SHP77 (cell line): ENCODE measurements around the gene CYSTM1.

Source experiments
- DNase-seq, 2 experiments: peaks; one replicate each; lab custom pipeline; 2025; lab: John Stamatoyannopoulos, UW

CYSTM1 gene

DNA sequence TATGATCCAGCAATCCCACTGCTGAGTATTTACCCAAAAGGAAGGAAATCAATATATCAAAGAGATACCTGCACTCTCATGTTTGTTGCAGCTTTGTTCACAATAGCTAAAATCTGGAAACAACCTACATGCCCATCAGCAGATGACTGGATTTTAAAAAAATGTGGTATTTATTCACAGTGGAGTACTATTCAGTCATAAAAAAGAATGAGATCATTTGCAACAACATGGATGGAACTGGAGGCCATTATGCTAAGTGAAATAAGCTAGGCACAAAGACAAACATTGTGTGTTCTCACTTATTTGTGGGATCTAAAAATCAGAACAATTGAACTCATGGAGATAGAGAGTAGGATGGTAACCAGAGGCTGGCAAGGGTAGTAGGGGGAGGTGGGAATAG, 33.1 kb downstream of the CYSTM1 start:
- no peak for DNase-seq

DNA sequence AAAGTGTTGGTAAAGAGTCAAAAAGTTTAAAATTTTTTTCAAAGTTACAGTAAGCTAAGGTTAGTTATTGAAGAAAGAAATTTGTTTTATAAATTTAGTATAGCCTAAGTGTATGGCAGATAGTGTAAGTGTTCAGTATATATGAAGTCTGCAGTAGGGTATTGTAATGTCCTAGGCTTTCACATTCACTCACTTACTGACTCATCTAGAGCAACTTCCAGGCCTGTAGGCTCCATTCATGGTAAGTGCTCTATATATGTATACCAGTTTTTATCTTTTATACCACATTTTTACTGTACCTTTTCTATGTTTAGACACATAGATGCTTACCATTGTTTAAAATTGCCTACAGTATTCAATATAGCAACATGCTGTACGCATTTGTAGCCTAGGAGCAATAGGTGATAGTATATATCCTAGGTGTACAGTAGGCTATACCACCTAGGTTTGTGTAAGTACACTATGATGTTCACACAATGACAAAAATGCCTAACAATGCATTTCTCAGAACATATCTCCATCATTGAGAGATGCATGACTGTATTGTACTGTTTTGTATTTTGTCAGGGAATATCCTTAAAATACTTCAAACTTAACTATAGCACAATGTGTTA, 38.5 kb downstream of the CYSTM1 start:
- no peak for DNase-seq

DNA sequence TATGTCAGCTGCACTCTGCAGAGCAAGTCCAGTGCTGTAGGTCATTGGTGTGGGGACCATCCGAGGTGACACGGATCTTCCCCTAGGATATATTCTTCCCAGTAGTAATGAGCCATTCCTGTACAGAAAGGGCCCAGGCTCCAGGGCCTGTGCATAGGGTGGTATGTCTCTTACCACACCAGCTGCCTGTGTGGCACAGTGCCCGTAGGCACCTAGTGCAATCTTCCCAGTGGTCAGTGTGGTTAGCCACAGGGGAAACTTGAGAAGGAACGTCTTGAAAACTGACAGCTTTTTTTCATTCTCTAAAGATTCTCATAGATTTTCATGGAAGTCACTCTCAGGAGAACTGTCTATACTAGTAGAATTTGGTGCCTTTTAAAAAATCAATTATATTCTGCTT, 39.8 kb downstream of the CYSTM1 start:
- no peak for DNase-seq

DNA sequence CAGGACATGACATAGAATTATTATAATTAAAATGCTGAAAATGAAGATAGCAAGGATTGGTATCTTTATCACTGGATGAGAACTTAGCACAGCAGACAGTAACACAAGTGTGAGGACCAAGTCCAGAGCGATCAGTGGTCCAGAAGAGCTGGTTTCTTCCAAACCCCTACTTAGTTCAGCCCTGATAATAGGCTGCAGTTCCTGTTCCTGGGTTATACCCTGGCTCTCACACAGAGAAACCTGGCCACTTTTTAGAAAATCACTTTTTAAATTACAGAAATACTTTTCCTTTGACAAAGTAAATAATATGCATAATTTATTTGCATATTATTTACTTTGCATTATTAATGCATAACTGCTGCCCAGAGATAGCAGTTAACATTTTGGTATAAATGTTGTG, 40.3 kb downstream of the CYSTM1 start:
- no peak for DNase-seq

DNA sequence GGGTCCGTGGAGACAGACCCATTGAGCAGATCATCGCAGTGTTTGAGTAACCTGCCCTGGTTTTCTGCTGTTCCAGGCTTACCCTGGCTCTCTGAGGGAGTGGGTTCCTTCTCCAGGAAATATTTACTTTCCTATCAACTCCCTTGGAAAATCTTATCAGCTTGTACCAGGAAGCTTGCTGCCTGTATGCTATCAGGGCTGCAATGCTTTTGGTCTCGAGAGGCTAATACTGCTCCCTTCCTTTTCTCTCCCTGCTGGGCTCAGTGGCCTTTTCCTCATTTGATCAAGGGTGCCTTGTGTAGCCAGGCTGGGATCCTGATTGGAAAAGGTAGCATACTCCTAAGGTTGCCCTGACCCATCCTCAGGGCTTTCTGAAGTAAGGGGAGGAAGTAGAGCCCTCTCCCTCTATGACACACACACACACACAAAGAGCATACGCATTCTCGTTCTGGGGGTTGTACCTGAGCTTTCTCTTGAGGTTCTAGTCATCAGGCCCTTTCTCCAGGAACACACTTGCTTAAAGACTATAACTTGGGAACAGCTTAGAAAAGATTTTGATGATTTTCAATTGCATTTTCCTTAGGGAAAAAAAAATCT, 41.6 kb downstream of the CYSTM1 start:
- no peak for DNase-seq

DNA sequence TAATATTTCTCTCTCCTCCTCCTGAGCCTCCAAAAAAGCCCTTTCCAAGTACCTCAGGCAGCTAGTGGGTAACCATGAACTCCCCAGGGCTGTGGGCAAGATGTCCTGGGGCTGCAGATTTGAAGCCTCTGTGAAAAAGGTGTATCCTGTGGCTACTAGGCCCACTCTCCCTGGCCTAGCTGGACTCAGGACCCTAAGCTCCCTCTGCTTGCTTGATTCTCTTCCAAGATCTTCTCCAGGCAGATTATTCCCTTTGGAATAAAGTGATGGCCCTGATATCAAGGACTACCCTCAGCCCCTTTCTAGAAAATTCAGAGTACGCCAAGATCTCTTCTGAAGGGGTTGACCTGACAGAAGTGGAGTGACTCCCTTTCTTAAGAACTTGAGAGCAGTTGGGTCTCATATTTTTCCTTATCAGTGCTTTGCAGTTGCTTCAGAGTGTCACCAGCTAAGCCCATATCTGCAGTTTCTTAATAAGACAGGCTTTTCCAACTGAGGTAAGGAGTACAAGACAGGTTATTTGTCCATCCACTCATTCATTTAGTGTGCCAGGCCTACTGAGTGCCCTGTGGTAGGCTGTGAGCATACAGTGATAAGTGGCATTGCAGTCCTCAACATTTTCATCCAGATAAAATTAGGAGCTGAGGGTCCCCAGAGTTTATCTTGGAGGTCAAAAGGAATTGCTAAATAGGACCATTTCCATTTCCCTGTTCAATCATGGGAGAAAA, 42.5 kb downstream of the CYSTM1 start:
- no peak for DNase-seq

DNA sequence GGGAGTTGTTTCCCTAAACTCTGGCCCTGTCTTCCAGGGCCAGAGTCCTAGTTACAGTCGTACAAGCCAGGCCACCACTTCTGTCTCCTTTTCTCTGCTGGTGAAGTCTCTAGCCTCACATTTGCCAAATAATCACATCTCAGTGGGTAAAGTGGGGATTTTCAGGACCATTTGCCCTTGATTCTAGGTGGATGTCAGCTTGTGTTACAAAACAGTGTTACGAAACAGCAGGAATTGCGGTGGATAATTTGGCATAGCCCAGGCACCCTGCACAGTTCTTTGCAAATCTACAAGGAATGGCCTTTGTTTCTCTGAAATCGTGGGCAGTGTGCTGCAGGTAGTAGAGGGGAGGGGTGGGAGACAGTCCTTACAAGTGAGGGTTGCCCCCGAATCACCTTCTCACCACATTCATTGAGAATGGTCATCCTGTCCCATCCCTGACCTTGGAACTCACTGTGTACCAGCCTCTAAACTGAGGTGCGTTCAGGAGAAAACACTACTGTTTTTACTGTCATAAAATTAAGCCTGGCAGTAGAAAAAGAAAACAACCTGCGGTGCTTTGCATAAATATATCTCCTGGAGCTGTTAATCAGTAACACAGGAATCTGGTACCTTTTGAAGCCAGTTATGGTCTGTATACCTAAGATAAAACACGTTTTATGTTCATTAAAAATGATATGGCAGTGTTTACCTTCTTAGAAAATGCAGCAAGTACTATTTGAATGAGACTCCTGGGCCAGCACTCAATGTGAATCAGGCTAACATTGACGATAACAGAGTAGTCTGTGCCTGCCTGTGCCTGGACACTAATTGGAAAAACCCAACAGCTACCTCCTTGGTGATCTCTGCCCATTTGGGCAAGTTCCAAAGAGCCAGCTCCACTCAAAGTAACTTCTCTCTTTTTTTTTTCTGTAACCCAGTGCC, 44.3 kb downstream of the CYSTM1 start:
- no peak for DNase-seq

DNA sequence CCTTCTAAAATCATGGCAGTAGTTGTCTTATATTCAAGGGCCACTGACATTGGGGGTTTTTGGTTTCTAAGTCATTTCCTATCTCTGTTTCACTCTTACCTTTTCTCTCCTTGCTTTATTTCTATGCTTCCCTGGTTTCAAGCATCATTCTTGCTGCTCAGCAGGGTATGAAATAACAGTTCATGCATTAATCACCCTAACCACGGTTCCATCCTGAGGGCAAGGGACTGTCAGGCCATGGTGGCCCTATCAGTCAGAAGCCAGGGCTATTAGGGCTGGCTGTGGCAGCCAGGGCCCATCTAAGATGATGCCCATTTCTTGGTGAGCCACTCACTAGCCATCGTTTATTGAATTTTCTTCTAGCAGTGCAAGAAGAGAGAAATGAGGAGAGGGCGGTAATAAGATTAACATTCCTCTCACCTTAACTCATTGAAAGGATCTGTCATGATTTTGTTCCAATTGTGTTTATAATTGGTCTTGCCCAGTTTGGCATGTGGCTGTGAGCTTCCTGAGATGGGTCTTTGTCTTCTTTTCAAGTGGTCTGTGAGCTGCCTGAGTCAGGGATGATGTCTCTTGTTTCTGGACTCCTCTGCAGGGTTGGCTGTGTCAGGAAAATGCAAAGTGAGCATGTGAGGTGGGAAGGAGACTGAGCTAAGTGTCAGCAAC, 45.2 kb downstream of the CYSTM1 start:
- no peak for DNase-seq

DNA sequence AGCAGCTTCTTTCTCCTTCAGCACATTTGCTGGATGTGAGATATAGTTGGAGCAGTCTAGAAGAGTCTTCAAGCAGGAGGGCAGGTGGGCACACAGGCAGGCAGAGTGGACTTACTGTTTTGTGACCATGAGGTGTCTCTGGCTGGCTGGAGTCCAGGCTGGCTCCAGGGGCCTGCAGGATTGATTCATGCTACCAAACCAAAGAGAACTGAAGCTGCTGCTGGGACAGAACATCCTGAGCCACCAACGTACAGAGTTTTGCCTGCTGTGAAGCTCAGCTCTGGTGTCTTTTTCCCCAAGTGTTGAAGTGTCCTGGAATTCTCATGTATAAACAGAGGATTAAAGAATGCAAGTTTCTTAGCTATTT, 45.7 kb downstream of the CYSTM1 start:
- DNase-seq = no peak

DNA sequence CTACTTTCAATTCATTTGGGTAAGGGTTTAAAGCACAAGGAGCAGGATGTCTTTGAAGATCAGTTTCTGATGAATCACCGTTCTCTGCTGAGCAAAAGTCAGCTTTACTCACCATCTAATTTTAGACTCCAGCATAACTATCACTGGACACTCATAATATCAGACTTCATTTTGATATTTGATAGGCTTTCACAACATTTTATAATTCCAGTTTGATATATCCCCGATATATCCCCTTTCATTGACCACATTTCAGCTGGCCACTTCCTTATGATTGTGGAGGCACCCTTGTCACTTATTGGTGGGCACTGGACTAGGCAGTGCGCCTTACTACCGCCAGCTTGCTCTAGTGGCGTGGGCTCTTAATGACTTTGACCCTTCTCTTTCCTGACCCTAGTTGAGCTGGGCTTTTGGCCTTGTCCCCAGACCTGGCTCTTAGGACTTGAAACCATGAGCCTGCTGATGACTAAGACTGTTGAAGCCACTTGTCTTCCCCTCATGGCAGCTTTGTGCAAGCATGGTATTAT, 46.8 kb downstream of the CYSTM1 start:
- DNase-seq = no peak

DNA sequence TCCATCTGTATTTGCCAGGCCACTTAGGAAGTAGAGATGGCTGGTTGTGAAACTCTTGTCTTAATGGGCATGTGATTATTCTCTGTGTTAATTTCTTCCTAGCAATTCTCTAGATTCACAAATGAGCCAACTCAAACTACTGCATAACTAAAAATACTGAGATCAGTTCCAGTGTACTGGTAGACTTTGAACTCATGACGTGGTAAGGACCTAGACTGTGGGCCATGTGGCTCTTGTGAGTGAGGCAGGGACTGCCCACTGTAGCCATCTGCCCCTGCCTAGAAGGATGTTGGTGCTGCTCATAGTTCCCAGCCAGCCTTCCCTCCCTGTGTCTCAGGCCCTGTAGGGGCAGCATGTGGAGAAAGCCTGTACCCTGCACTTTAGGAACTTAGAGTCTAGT, 47.4 kb downstream of the CYSTM1 start:
- no peak for DNase-seq

DNA sequence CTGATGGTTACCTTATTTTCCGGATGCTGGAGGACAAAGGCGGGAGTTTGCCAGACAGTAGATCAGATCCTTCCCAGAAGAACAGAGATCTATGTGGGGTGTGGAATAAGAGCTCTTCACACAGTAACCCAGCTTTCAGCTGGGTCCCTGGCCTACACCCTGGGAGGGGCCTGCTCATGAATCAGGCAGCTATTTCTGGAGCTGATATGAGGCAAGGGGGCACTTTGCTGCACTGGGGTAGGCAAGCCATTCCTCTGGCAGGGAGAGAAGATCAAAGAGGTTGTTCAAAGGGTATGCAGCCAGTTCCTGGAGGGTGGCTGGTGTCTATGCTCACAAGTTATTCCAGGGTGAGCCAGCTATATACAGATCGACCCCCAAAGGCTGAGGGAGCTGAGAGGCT, 48.6 kb downstream of the CYSTM1 start:
- no peak for DNase-seq

DNA sequence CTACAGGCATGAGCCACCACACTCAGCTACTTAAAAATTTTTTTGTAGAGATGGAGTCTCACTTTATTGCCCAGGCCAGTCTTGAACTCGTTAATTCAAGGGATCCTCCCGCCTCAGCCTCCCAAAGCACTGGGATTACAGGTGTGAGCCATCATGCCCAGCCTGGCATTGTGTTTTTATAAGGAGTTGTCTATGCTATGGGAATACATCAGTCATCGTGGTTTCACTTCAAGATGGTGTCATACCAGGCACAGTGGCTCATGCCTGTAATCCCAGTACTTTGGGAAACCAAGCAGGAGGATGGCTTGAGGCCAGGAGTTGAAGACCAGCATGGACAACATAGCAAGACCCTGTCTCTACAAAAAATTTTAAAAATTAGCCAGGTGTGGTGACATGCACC, 49.7 kb downstream of the CYSTM1 start:
- DNase-seq = no peak

DNA sequence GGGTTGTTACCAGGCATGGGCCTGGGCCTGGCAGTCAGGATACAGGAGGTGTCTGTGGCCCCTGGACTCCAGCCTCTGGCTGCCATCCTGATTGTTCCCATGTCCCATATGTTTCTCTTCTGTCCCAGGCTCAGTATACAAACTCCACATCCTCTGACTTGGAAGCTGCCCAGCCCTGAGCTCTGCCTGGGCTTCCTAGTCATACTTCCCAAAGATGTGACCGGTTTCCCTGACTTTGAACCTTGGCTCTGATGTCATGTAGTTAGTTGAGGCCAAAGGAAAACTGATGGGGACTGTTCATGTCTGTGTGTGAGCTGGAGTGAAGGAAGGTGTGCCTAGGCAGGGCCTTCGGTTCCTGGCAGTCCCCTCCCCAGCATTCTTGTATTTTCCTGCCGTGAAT, 50.4 kb downstream of the CYSTM1 start:
- DNase-seq = no peak

DNA sequence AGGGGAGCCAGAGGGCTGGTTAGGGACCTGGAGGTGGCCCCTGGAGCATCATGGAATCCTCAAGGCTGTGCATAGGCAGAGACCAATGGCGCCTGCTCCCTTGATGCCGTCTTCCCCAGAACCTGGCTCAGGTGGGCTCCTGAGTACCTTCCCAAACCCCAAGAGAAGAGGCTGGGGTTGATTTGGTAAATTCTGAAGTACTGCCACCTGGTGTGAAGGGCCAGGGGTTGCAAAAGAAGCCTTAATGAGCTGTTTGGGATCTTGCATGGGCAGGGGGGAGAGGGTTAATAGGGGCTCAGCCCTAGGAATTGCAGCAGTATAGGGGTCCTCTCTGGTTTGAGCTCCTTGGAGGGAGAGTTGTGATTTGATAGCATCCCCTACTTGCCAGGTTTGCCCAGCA, 52.1 kb downstream of the CYSTM1 start:
- no peak for DNase-seq

DNA sequence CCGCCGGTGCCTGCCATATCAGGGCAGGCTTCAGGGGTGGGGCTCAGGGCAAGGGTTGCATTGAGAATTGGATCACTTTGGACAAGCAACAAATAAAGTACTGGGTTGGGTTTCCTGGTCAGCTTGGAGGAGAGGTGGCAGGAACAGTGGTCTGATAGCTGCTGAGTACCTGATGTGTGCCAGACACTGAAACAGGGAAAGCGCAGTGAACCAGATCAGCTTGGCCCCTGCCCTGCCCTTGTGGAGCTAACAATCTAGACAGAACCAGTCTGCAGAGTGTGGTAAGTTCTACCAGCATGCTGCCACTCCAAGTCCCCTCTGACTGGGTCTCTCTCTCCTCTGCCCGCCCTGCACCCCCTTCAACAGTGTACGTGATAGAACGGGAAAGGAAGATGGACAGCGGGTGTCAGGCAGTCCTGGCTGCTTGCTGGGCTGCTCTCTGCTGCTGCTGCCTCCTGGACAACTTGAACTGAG, 53.4 kb downstream of the CYSTM1 start:
- DNase-seq = no peak

DNA sequence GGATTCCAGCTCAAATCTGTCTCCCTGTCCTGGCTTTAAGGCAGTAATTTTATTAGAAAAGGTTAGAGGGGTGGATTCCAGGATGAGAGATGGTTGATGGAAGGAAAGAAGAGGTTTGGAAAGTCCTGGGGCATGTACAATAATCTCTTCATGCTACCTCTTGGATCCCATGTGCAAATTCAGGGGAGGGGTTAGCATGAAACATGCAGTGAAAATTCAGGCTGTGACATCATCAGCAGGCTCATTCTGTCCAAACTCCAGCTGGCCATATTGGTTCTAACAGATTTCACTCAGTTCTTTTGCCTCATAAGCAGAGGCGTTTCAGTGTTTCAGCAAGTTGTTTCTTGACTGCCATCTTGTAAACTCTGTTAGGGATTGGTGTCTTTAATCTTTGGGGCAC, 55.4 kb downstream of the CYSTM1 start:
- no peak for DNase-seq

DNA sequence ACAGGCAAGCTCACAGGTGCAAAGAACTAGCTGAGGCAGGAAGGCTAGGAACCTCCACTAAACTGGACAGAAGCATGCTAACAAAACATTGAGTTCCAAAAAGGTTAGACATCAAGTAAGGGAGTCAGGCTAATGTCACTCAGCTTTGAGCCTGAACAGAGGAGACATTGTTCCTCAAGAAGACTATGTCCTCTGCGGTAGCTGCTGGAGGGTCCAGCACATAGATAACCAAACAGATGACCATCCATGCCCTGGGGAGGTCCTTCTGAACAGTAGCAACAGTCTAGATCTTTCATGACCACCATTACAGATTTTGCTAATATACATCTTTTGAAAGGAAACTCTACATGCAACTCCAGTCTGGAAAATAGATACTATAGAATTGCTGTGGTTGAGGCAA, 57.7 kb downstream of the CYSTM1 start:
- no peak for DNase-seq

DNA sequence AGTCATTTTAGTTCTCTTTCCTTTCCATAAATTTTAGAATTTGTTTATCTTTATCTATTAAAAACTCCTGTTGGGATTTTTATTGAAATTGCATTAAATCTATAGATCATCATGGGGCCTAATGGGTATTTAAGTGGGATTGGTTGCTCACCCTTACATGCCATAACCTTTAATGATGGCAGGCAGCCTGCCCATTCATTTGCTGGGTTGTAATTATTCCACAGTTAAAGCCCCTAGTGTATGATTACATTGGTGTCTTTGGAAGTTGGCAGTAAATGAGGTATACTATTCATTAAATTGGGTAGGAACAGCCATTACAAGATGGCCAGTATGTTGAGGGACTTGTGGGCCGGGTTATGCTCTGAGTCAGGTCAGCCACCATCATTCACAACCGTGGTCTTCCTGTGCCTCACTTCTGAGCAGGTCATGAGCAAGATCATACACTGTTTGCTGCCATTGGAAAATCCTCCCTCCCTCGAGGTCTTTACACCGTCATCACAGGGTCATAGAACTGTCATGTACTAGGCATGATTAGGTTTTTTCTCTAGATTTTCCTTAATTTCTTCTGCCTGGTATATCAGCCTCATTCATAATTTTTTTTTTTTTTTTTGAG, 59.5 kb downstream of the CYSTM1 start:
- DNase-seq = no peak

DNA sequence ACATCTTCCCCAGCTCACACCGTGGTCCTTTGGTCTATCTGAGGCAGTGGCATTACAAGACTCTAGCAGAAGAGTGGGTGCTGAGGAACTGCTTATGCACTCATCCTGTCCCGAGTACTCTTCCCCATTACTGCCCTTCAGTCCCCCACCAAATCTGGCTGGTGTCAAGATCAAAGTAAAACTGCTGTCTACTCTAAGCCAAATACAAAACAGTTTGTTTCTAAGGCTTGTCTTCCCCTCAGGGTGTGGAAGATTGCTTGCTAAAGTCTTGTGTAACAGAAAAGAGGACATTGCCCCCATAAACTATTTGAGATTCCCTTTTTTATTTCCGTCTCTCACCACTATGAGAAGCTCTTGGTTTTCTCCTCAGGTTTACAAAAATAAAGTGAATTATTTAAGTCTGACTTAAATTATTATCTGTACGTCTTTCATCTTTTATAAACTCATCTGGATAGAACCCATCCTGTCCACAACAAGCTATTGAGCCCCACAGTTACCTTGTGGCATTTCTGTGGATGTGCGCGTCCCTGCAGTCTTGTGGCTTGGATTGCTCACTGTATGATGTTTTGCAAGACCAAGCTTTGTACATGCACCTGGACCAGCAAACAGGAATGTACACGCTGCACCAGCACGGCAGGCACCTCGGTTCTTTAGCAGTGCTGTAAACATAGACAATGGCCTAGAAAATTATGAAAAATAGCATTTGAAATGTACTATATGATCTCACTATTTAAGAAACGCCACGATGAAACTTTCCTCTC, 61.0 kb downstream of the CYSTM1 start:
- DNase-seq = no peak
